Osteoblast (primary cell): Measurements from ENCODE around the gene UBE2S. TPM values are rescaled to one million over a fixed set of nuclear protein-coding genes. Genes with fewer than 3 reads are reported as not detected.

ENCODE experiments used
- DNase-seq: peaks from one replicate; pipeline ENCODE4 v3.0.0; 2011; ENCODE audit warnings: low spot score, mixed read lengths; ENCODE audit not compliant: insufficient read length; ENCODE audit errors: missing footprints
- H2AFZ ChIP-seq: 2 replicates; pipeline ENCODE4 v1.6.0; 2011; ENCODE audit warnings: mild to moderate bottlenecking, low read length
- H3K27ac ChIP-seq: 2 replicates; pipeline ENCODE4 v1.5.1; 2011; ENCODE audit warnings: mild to moderate bottlenecking, low read depth, low read length, moderate library complexity
- H3K27me3 ChIP-seq: 2 replicates; pipeline ENCODE4 v1.6.0; 2012; ENCODE audit warnings: mild to moderate bottlenecking, control low read depth, inconsistent platforms, low read length, moderate library complexity; ENCODE audit not compliant: insufficient read depth
- H3K36me3 ChIP-seq: 2 replicates; pipeline ENCODE4 v1.5.1; 2011; ENCODE audit warnings: mild to moderate bottlenecking, low read length, control low read depth, moderate library complexity; ENCODE audit not compliant: insufficient read depth
- H3K4me1 ChIP-seq: 2 replicates; pipeline ENCODE4 v1.5.1; 2011; ENCODE audit warnings: mild to moderate bottlenecking, low read length, control low read depth, moderate library complexity; ENCODE audit not compliant: insufficient read depth
- H3K4me2 ChIP-seq: 2 replicates; pipeline ENCODE4 v1.6.0; 2011; ENCODE audit warnings: mild to moderate bottlenecking, low read length; ENCODE audit not compliant: insufficient read depth
- H3K4me3 ChIP-seq: fragments of 200-600 bp; sonication (generic); 3 replicates; pipeline ENCODE4 v1.5.1; 2012; ENCODE audit warnings: mild to moderate bottlenecking, low read length, inconsistent platforms; ENCODE audit not compliant: insufficient read depth
- H3K79me2 ChIP-seq: 2 replicates; pipeline ENCODE4 v1.6.0; 2012; ENCODE audit warnings: mild to moderate bottlenecking, low read length, control low read depth, inconsistent platforms; ENCODE audit not compliant: insufficient read depth
- H3K9me3 ChIP-seq: 2 replicates; pipeline ENCODE4 v1.5.1; 2011; ENCODE audit warnings: low read depth, low read length, control low read depth
- H4K20me1 ChIP-seq: 2 replicates; pipeline ENCODE4 v1.6.0; 2012; ENCODE audit warnings: mild to moderate bottlenecking, low read length, control low read depth; ENCODE audit not compliant: insufficient read depth
- CTCF ChIP-seq: IDR thresholded peaks from 2 replicates; pipeline ENCODE4 v1.5.1; 2011; ENCODE audit warnings: mild to moderate bottlenecking, low read depth, low read length, moderate library complexity; ENCODE audit errors: extremely low read depth
- total RNA-seq: library from RNA; depleted of rRNA; stranded (reverse); fragments of >200 nt; gene quantifications from 2 replicates; pipeline ENCODE4 v1.2.3, GENCODE V29; 2012

The UBE2S gene
- total RNA-seq, 1 donor: 37.3 TPM

GRCh38 chr19:55446060-55446459 is 38.5 kb upstream of the UBE2S start:
- Histone ChIP-seq H3K27me3 (peaks cover 72% of the 10 kb centered on the region), H2AFZ (no peak overlapping the region), H3K27ac (no peak overlapping the region), H3K36me3 (no peaks in the 10 kb centered on the region), H3K4me2 (no peak overlapping the region), H3K79me2 (no peaks in the 10 kb centered on the region), H4K20me1 (no peaks in the 10 kb centered on the region), H3K4me3 (no peak overlapping the region), H3K9me3 (no peaks in the 10 kb centered on the region), H3K4me1 (no peaks in the 10 kb centered on the region)
- no peak for TF ChIP-seq CTCF
- peak; percentile 32 for DNase-seq

GRCh38 chr19:55444646-55445045 is 37.1 kb upstream of the UBE2S start:
- no peaks in the 10 kb centered on the region for H4K20me1 ChIP-seq
- no peak for TF ChIP-seq CTCF
- peak; percentile 81 for DNase-seq

GRCh38 chr19:55443824-55444480 is 36.4 kb upstream of the UBE2S start:
- DNase-seq: peak; percentile 78
- Histone ChIP-seq H2AFZ (no peak overlapping the region), H3K27me3 (peaks cover 67% of the 10 kb centered on the region), H3K27ac (no peak overlapping the region), H3K9me3 (no peaks in the 10 kb centered on the region), H3K4me1 (no peaks in the 10 kb centered on the region), H3K4me3 (no peak overlapping the region), H3K4me2 (no peak overlapping the region), H3K79me2 (no peaks in the 10 kb centered on the region), H4K20me1 (no peaks in the 10 kb centered on the region), H3K36me3 (no peaks in the 10 kb centered on the region)
- no peak for TF ChIP-seq CTCF

More at GRCh38 chr19:55444646-55445045, 37.1 kb upstream of the UBE2S start:
- Histone ChIP-seq H3K27me3 (peaks cover 72% of the 10 kb centered on the region), H2AFZ (no peak overlapping the region), H3K79me2 (no peaks in the 10 kb centered on the region), H3K9me3 (no peaks in the 10 kb centered on the region), H3K27ac (no peak overlapping the region), H3K4me1 (no peaks in the 10 kb centered on the region), H3K36me3 (no peaks in the 10 kb centered on the region), H3K4me2 (no peak overlapping the region), H3K4me3 (no peak overlapping the region)

GRCh38 chr19:55443045-55443823 is 35.6 kb upstream of the UBE2S start, which contains the start of gene SHISA7:
SHISA7 (minus strand) TSS chr19:55443300; CDS start chr19:55442863, 437 bp downstream.
- Histone ChIP-seq H3K79me2 (no peaks in the 10 kb centered on the region), H3K27ac (no peak within 1 kb of the TSS), H3K36me3 (no peaks in the 10 kb centered on the region), H3K27me3 (peaks cover 68% of the 10 kb centered on the region), H3K4me1 (no peaks in the 10 kb centered on the region), H4K20me1 (no peaks in the 10 kb centered on the region), H3K9me3 (no peaks in the 10 kb centered on the region), H3K4me2 (no peak within 1 kb of the TSS), H3K4me3 (no peak within 1 kb of the TSS), H2AFZ (no peak within 1 kb of the TSS)
- no peak for TF ChIP-seq CTCF
- DNase-seq: peak; percentile 90
